HG02981 (cell line): ENCODE measurements around the gene MRPL32.

Experiments
- ATAC-seq: cut with Tn5 transposase; IDR thresholded peaks from one replicate; pipeline ENCODE4 v1.9.1; 2021; ENCODE audit warnings: mild to moderate bottlenecking, moderate library complexity; ENCODE audit not compliant: unreplicated experiment

Gene MRPL32

GRCh38 chr7:42925630-42926029 is 6.5 kb upstream of the MRPL32 start:
- no peak for ATAC-seq

GRCh38 chr7:42926204-42926603 is 6.0 kb upstream of the MRPL32 start:
- no peak for ATAC-seq

GRCh38 chr7:42928754-42929153 is 3.4 kb upstream of the MRPL32 start:
- no peak for ATAC-seq

- no peak for ATAC-seq
Measured at GRCh38 chr7:42929449-42929848, 2.7 kb upstream of the MRPL32 start.

- no peak for ATAC-seq
Measured at GRCh38 chr7:42930889-42931288, 1.3 kb upstream of the MRPL32 start.

GRCh38 chr7:42931447-42931833 is 736 bp upstream of the MRPL32 start:
- ATAC-seq, result no peak

GRCh38 chr7:42932811-42933591 is 825 bp downstream of the MRPL32 start:
- ATAC-seq, result no peak

- ATAC-seq, result no peak
Measured at GRCh38 chr7:42934291-42934690, 2.1 kb downstream of the MRPL32 start.

GRCh38 chr7:42935861-42936260 is 3.7 kb downstream of the MRPL32 start:
- ATAC-seq, result no peak

GRCh38 chr7:42939457-42940240 is 7.5 kb downstream of the MRPL32 start:
- no peak for ATAC-seq

GRCh38 chr7:42940985-42941847 is 9.0 kb downstream of the MRPL32 start:
- ATAC-seq, result peak; percentile 46

GRCh38 chr7:42945821-42946626 is 13.8 kb downstream of the MRPL32 start:
- no peak for ATAC-seq

- no peak for ATAC-seq
Measured at GRCh38 chr7:42946627-42946950, 14.4 kb downstream of the MRPL32 start.

GRCh38 chr7:42947521-42947920 is 15.3 kb downstream of the MRPL32 start:
- ATAC-seq, result no peak

- no peak for ATAC-seq
Measured at GRCh38 chr7:42950417-42950816, 18.2 kb downstream of the MRPL32 start.

GRCh38 chr7:42952328-42952727 is 20.2 kb downstream of the MRPL32 start:
- no peak for ATAC-seq

- no peak for ATAC-seq
Measured at GRCh38 chr7:42953994-42954393, 21.8 kb downstream of the MRPL32 start.

- ATAC-seq, result no peak
Measured at GRCh38 chr7:42956062-42956461, 23.9 kb downstream of the MRPL32 start.

- no peak for ATAC-seq
Measured at GRCh38 chr7:42959549-42959948, 27.4 kb downstream of the MRPL32 start.

GRCh38 chr7:42960762-42961161 is 28.6 kb downstream of the MRPL32 start:
- no peak for ATAC-seq

GRCh38 chr7:42961170-42961569 is 29.0 kb downstream of the MRPL32 start:
- no peak for ATAC-seq
